Stimulated activated CD4-positive, alpha-beta T cell treated with anti-CD3 and anti-CD28 coated beads, Interleukin-1b, Interleukin-23, amount 100 ng/mL, for 24 hours (primary cell): ENCODE data around the gene PADI4.

Experiments used
- DNase-seq, 4 experiments: peaks; one replicate each; pipeline ENCODE4 v3.0.0-alpha.2; 2020; ENCODE audit warnings: low read depth in 4 of 4, low spot score in 1 of 4

PADI4 gene

DNA sequence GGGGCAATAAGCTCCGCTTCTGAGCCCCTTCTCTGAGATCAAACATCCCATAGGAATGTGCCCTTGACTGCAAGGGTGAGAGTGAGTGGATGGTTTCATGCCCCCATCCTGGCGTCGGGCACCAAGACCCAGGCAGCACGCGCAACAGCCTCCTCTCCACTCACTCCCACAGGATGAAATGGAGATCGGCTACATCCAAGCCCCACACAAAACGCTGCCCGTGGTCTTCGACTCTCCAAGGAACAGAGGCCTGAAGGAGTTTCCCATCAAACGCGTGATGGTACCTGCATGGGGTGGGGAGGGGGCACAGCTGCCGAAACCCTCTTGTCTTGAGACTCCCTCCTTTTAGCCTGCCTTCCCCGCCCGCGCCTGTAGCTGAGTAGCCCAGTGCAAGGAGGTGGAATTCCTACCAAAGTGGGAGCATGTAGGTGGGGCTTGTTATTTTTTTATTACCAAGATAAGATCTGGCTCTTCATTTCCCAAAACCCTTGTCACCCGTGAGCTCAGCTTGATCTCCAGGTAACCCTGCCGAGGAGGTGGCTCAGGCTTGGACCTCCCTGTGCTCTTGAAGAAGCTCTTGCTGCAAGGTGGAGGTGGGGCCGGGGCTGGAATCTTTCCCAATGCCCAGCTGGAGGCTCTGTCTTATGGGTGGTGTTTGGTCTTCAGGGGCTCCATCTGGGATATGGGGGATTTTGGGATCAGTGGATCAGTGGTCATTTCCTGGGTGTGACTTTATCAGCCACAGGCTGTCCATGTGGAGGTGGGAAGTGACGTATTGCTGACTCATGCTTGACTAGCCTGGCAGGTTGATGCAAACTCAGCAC, 40.0 kb downstream of the PADI4 start:
- no peak for DNase-seq

DNA sequence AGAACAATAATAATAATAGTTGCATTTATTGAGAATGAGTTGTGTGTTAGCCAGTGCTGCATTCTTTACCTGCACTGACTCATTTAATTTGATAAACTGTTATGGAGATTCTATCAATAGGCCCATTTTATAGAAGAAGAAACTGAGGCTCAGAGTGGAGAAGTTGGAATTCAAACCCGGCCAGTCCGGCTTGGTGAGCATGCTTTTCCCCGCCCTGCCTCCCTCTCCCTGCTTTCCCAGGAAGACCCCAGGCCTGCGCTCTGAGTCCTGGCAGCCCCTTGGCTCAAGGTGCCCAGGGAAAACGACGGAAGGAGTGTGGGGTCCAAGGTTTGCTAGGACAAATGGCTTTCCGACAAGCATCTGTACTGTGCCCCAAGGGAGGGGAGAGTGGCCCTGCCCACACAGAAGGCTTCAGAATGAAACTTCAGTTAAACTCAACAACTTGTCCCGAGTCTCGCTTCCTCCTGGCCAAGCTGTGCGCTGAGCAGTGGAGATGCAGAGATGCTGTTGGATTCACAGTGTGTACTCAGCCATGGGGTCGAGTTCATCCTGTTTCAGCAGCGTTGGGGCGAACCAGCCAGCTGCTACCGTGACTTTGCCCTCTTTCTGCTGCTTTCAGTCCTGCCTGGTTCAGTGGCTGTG, 40.7 kb downstream of the PADI4 start:
- DNase-seq: no peak

DNA sequence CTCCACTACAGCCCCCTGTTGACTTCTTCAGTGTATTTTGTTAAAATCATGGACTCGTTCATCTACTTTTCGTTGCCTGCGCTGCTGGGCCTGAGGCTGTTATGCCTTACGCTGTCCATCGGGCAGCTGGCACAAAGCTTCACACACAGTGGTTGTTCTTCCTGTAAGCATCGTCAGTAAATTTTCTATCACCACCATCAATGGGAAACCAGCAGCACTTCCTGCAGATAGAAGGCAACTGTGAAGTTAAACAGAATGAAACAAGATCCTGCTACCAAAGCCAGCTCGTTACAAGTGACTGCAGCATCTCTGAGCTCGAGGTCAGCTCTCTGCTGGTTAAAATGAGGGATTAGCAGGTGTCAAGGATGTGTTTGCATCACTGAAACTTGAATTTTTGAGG, 42.1 kb downstream of the PADI4 start:
- no peak for DNase-seq

- no peak for DNase-seq
Observed at GRCh38 chr1:17350928-17351446, 43.0 kb downstream of the PADI4 start.

- no peak for DNase-seq
Observed at GRCh38 chr1:17351598-17352324, 43.8 kb downstream of the PADI4 start.

DNA sequence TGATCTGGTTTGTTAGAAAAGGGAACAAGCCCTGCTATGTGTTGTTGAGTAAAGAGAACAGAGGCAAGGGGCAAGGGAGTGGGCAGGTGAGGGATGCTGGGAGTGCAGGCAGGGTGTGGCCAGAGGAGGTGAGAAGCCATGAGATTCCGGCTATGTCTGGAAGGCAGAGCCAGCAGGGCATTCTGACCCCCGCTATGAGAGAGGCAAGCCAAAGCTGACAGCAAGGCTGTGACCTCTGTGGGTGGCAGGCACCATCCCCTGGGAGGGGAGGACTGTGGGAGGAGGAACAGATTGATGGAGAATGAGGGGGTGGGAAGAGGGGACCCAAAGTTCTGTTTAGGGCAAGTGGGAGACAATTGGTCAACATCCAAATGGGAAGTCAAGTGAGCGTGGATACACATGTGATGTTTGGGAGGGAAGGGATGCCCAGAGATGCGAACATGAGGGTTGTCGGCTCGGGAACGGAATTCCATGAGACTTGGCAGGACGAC, 44.5 kb downstream of the PADI4 start:
- DNase-seq: no peak

- DNase-seq: peak in 1 of 4 experiments; percentile 8
Observed at GRCh38 chr1:17355898-17356297, 47.9 kb downstream of the PADI4 start.

DNA sequence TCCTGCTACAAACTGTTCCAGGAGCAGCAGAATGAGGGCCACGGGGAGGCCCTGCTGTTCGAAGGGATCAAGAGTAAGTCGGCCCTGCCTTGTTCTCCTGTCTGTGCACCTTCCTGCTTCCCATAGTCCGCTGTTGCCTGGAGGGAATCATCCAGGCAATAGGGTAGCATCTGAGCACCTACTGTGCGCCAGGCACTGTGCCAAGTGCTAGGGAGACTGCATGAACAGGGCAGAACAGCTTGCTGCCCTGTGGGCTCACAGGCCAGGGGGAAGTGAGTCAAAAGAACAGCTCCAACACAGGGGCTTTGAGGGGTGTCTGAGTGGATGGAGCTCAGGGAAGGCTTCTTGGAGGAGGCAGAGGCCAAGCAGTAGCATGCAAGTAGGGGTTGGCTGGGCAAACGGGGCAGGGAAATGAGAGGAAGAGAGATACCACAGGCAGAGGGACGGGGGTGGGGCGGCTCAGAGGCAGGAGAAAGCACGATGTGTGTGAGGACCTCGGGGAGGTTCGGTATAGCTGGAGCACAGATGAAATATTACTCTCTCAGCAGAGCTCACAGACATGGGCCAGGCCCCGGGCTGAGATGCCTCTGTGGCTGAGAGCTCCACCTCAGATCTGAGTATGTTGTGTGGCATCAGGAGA, 48.5 kb downstream of the PADI4 start:
- peak in 2 of 4 experiments; percentile 4 to 5 for DNase-seq

DNA sequence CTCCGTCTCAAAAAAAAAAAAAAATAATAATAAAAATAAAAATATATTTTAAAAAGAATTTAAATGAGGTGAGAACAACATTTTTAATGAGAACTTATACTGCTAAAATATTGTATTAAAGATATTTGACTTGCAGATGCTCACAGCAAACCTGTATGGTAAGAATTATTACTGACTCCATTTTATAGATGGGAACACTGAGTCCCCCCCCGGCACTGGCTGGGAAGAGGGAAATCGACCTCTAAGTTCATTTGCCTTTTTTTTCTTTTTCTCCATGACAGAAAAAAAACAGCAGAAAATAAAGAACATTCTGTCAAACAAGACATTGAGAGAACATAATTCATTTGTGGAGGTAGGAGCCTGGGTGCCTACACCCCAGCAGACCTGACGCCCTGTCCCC, 50.6 kb downstream of the PADI4 start:
- no peak for DNase-seq

GRCh38 chr1:17359031-17359430, 51.0 kb downstream of the PADI4 start:
- no peak for DNase-seq

DNA sequence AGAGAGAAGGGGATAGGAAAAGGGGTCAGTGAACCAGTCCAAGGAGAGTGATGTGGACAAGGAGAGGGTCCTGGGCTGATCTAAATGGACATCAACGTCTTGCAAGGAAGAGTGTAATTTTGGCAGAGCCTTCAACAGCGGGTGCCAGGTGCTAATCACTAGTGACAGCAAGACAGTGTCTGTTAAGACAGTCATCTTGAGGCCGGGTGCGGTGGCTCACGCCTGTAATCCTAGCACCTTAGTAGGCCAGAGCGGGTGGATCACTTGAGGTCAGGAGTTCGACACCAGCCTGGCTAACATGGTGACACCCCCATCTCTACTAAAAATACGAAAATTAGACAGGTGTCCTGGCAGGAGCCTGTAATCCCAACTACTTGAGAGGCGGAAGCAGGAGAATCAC, 51.8 kb downstream of the PADI4 start:
- DNase-seq: no peak

- DNase-seq: no peak
Observed at GRCh38 chr1:17360272-17360956, 52.4 kb downstream of the PADI4 start.

DNA sequence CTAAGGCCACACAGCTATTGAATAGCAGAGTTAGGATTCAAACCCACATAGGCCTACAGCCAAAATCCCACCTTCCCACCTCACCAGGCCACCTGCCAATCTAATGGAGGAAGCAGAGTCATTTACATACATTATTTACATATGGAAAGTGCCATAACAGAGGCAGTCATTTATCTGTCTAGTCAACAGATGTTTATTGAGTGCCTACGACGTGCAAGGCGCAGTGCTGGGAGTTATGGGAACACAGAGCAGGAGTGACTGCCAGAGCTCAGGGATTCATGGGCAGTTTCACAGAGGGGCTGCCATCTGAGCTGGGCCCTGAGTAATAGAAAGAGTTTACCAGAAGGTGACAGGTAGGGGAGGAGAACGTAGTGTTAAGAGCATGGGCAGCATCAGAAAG, 53.7 kb downstream of the PADI4 start:
- DNase-seq: no peak

GRCh38 chr1:17363351-17363750, 55.4 kb downstream of the PADI4 start:
- no peak for DNase-seq

GRCh38 chr1:17363771-17364170, 55.8 kb downstream of the PADI4 start:
- no peak for DNase-seq

DNA sequence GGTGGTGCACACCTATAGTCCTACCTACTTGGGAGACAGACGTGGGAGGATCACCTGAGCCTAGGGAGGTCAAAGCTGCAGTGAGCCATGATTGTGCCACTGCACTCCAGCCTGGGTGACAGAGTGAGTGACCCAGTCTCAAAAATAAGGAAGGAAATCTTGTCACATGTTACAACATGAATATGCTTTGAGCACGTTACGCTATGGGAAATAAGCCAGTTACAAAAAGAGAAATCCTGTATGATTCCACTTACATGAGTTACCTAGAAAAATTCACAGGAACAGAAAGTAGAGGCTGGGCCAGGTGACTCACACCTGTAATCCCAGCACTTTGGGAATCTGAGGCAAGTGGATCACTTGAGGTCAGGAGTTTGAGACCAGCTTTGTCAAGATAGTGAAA, 57.3 kb downstream of the PADI4 start:
- no peak for DNase-seq

DNA sequence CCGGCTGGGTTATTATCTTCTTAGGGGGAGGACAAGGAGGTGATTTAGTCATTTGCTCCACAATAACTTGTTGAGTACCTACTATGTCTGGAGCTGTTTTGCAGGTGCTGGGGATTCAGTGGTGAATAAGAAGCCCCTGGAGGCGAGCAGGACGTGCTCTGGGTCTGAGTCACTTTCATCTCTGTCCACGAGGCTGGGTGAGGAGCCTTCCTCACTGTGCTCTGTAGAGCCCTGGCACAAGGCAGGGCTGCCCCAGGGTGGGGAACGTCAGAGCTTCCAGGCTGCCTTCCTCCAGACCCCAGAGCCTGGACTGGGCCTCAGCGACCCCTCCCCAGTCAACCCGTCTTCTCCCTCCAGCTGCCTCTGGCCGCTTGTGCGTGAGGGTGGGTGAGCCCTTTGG, 61.5 kb downstream of the PADI4 start:
- no peak for DNase-seq

GRCh38 chr1:17370618-17371017, 62.6 kb downstream of the PADI4 start:
- no peak for DNase-seq

- no peak for DNase-seq
Observed at GRCh38 chr1:17371896-17372295, 63.9 kb downstream of the PADI4 start, which contains the start of gene PADI6. TSS of gene PADI6 (plus strand) at chr1:17372196. CDS start at chr1:17372246, 50 bp downstream.

DNA sequence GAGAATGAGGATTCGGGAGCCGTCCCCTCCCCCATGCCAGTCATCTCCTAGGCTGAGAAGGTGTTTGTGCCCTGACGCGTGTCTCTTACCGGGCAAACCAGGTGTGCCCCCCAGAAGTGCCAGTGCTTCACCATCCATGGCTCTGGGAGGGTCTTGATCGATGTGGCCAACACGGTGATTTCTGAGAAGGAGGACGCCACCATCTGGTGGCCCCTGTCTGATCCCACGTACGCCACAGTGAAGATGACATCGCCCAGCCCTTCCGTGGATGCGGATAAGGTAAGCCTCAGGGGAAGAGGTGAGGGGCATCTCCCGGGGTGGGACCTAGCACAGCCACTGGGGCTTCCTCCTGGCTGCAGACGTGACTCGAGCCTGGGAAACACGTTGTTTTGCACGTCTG, 65.0 kb downstream of the PADI4 start:
- DNase-seq: no peak

GRCh38 chr1:17375651-17376050, 67.7 kb downstream of the PADI4 start:
- DNase-seq: no peak
